Stimulated activated CD8-positive, alpha-beta memory T cell treated with anti-CD3 and anti-CD28 coated beads, Interleukin-7, amount 100 ng/mL, for 24 hours (primary cell): ENCODE data around the gene OLIG3.

Experiments used
- DNase-seq: peaks from one replicate; pipeline ENCODE4 v3.0.0-alpha.2; 2020; ENCODE audit warnings: low read depth

The OLIG3 gene

GRCh38 chr6:137495703-137496336 lies 1.6 kb upstream of the OLIG3 start:
- no peak for DNase-seq

GRCh38 chr6:137494988-137495702 lies 951 bp upstream of the OLIG3 start:
- no peak for DNase-seq

GRCh38 chr6:137493218-137494038 lies 766 bp downstream of the OLIG3 start:
- no peak for DNase-seq

- no peak for DNase-seq
These were observed 1.6 kb downstream of the OLIG3 start for GRCh38 chr6:137492289-137493217.

- DNase-seq: no peak
These were observed 2.7 kb downstream of the OLIG3 start for GRCh38 chr6:137491478-137491877.

GRCh38 chr6:137490961-137491360 lies 3.2 kb downstream of the OLIG3 start:
- no peak for DNase-seq

GRCh38 chr6:137490006-137490905 lies 3.9 kb downstream of the OLIG3 start:
- no peak for DNase-seq

- no peak for DNase-seq
These were observed 4.9 kb downstream of the OLIG3 start for GRCh38 chr6:137489046-137490005.

GRCh38 chr6:137488150-137489045 lies 5.8 kb downstream of the OLIG3 start:
- DNase-seq: no peak

- DNase-seq: no peak
These were observed 6.4 kb downstream of the OLIG3 start for GRCh38 chr6:137487869-137488149.

- no peak for DNase-seq
These were observed 6.9 kb downstream of the OLIG3 start for GRCh38 chr6:137487181-137487868.

- no peak for DNase-seq
These were observed 7.8 kb downstream of the OLIG3 start for GRCh38 chr6:137486416-137486815.

- DNase-seq: no peak
These were observed 13.8 kb downstream of the OLIG3 start for GRCh38 chr6:137480431-137480830.

- DNase-seq: no peak
These were observed 19.1 kb downstream of the OLIG3 start for GRCh38 chr6:137475103-137475502.

GRCh38 chr6:137473598-137473997 lies 20.6 kb downstream of the OLIG3 start:
- DNase-seq: no peak

GRCh38 chr6:137472641-137473137 lies 21.5 kb downstream of the OLIG3 start:
- DNase-seq: no peak

GRCh38 chr6:137471986-137472385 lies 22.2 kb downstream of the OLIG3 start:
- no peak for DNase-seq

- DNase-seq: no peak
These were observed 22.7 kb downstream of the OLIG3 start for GRCh38 chr6:137471497-137471896.
